ENCODE measurements around the gene TEAD1. TPM values are rescaled to one million over a fixed set of nuclear protein-coding genes. Genes with fewer than 3 reads are reported as not detected.

Gene TEAD1
- total and polyA plus RNA-seq, 10 of the 15 experiments (the other 5 are each of a cell fraction or from before 2014, with no cell fraction given): 0.01 to 0.59 (median 0.04) TPM; not detected in 6

- DNase-seq (ENCODE audit: low read depth, low spot score) (no peak), ATAC-seq (no peak), FAIRE-seq (no peak)
- no peak overlapping the region for H3K4me2 ChIP-seq (ENCODE audit: control insufficient read depth, insufficient read depth)
- no peaks in the 10 kb centered on the region for H3K9me3 ChIP-seq (replicated peaks; ENCODE audit: control insufficient read depth, insufficient read depth, low read length)
- no peaks in the 10 kb centered on the region for H4K20me1 ChIP-seq (ENCODE audit: control insufficient read depth, insufficient read depth)
- in situ Hi-C loops (cut with MboI) (no loop called here), intact Hi-C loops (cut with micrococcal nuclease; ENCODE audit: unreplicated experiment) (no loop called here)
- POLR2A ChIA-PET: no interaction called here
- H3K4me3 ChIP-seq: no peak overlapping the region
- no peaks in the 10 kb centered on the region for H3K4me1 ChIP-seq (ENCODE audit: control insufficient read depth, insufficient read depth, low read length)
- no peak overlapping the region for H3K27ac ChIP-seq (ENCODE audit: control insufficient read depth, insufficient read depth)
- no peaks in the 10 kb centered on the region for H3K36me3 ChIP-seq (ENCODE audit: control insufficient read depth in 2 of 2, insufficient read depth in 2 of 2, low read length in 1 of 2)
- no peak overlapping the region for H3K9ac ChIP-seq (ENCODE audit: control insufficient read depth, insufficient read depth, low read length)
- BruUV-seq (replicated peaks): no TSS peak
- H3K79me2 ChIP-seq (ENCODE audit: control insufficient read depth, insufficient read depth, low read length): no peaks in the 10 kb centered on the region
- SMC1A ChIA-PET (ENCODE audit: uncharacterized antibody, unreplicated experiment): no interaction called here
- no peak overlapping the region for H2AFZ ChIP-seq (ENCODE audit: control insufficient read depth, low read depth, low read length)
- CTCF ChIA-PET: no interaction called here
- WGBS (ENCODE audit: insufficient coverage, insufficient replicate concordance, low lambda C conversion rate, missing lambda C conversion rate): 0% methylated on average over 2 of the region's 2 CpGs
- H3K27me3 ChIP-seq (replicated peaks in 1 of 2; ENCODE audit: control insufficient read depth in 2 of 2, insufficient read depth in 2 of 2, low read length in 1 of 2): no peaks in the 10 kb centered on the region
- RAD21 ChIA-PET (ENCODE audit: unreplicated experiment): no interaction called here
- TF ChIP-seq IKZF1 (conservative IDR thresholded peaks at IDR 0.05) (no peak), CEBPB (IDR thresholded peaks at IDR 0.05; ENCODE audit: borderline replicate concordance in 1 of 2, low read depth in 2 of 2, low read length in 2 of 2) (no peak), NRF1 (conservative IDR thresholded peaks at IDR 0.05; ENCODE audit: low read depth, low read length) (no peak), BCLAF1 (IDR thresholded peaks at IDR 0.05) (no peak), NR2C1 (IDR thresholded peaks at IDR 0.05) (no peak), USF2 (IDR thresholded peaks at IDR 0.05; ENCODE audit: borderline replicate concordance, low read depth, low read length) (no peak), SREBF2 (IDR thresholded peaks at IDR 0.05; ENCODE audit: low read length) (no peak), ZNF24 (IDR thresholded peaks at IDR 0.05) (no peak), NFYA (IDR thresholded peaks at IDR 0.05; ENCODE audit: borderline replicate concordance, low read depth, low read length) (no peak), HSF1 (IDR thresholded peaks at IDR 0.05; ENCODE audit: low read depth, low read length) (no peak), TBL1XR1 (IDR thresholded peaks at IDR 0.05; ENCODE audit: low read depth, low read length) (no peak), RELA (IDR thresholded peaks at IDR 0.05; ENCODE audit: borderline replicate concordance, partially characterized antibody) (no peak), EP300 (IDR thresholded peaks at IDR 0.05; ENCODE audit: borderline replicate concordance in 1 of 2, control insufficient read depth in 1 of 2, low read depth in 2 of 2, low read length in 2 of 2) (no peak), ZBTB11 (CRISPR knock-in tag; IDR thresholded peaks at IDR 0.05) (no peak), SUPT20H (IDR thresholded peaks at IDR 0.05; ENCODE audit: borderline replicate concordance, control insufficient read depth, low read depth, low read length) (no peak)
These were observed 155.5 kb downstream of the TEAD1 start for GRCh38 chr11:12829540-12830314.
